H1 (cell line): ENCODE data around the gene HS3ST6. TPM values are rescaled to one million over a fixed set of nuclear protein-coding genes. Genes with fewer than 3 reads are reported as not detected.
A peak's percentile ranks its signal among the peaks of the same experiment; 100 is the strongest.

Experiments
- CTCF ChIA-PET: fragments of 300-600 bp; sonication (Branson Sonifier 250); formaldehyde crosslinking; loops from one replicate; lab custom pipeline; 2021; ENCODE audit not compliant: partially characterized antibody; lab: Charles Lee
- POLR2A ChIA-PET: fragments of 300-600 bp; sonication (Branson Sonifier 250); formaldehyde crosslinking; loops from one replicate; lab custom pipeline; 2021; ENCODE audit warnings: inconsistent platforms; ENCODE audit not compliant: partially characterized antibody; lab: Charles Lee
- DNase-seq, 2 experiments: peaks; one replicate each; pipeline versions ENCODE4 v3.0.0 to v3.0.0-alpha.2; 2010 to 2022; ENCODE audit warnings: low spot score in 2 of 2, low read depth in 1 of 2, mixed read lengths in 1 of 2
- FAIRE-seq: peaks from 2 replicates; lab custom pipeline; 2011; peaks lifted over from hg19 to GRCh38; lab: Jason Lieb, UNC
- H2AFZ ChIP-seq: 2 replicates; pipeline ENCODE4 v1.8.1; 2012; ENCODE audit warnings: low read length, inconsistent platforms
- H2AK5ac ChIP-seq: 2 replicates; pipeline ENCODE4 v1.6.1; 2013; ENCODE audit warnings: low read depth, low read length
- H2BK120ac ChIP-seq: replicated peaks from 2 replicates; pipeline ENCODE3; 2013; ENCODE audit warnings: low read depth, low read length, inconsistent platforms
- H2BK12ac ChIP-seq: 2 replicates; pipeline ENCODE4 v1.6.1; 2013; ENCODE audit warnings: low read depth, low read length
- H2BK15ac ChIP-seq: 2 replicates; pipeline ENCODE4 v1.6.1; 2013; ENCODE audit warnings: low read length
- H2BK20ac ChIP-seq: 2 replicates; pipeline ENCODE4 v1.6.1; 2013; ENCODE audit warnings: low read length
- H2BK5ac ChIP-seq: 2 replicates; pipeline ENCODE4 v1.6.1; 2013; ENCODE audit warnings: low read depth, low read length
- H3K14ac ChIP-seq: 2 replicates; pipeline ENCODE4 v1.6.1; 2013; ENCODE audit warnings: inconsistent platforms; ENCODE audit not compliant: insufficient read length
- H3K18ac ChIP-seq: 2 replicates; pipeline ENCODE4 v1.6.1; 2013; ENCODE audit warnings: low read length; ENCODE audit errors: extremely low read depth
- H3K23ac ChIP-seq: 2 replicates; pipeline ENCODE4 v1.6.1; 2013; ENCODE audit warnings: inconsistent platforms; ENCODE audit not compliant: insufficient read length
- H3K23me2 ChIP-seq: 2 replicates; pipeline ENCODE4 v1.6.1; 2013; ENCODE audit warnings: low read depth, low read length
- H3K27ac ChIP-seq: 2 replicates; pipeline ENCODE4 v1.6.1; 2011; ENCODE audit warnings: low read depth, low read length, inconsistent platforms
- H3K27me3 ChIP-seq, 4 experiments: replicated peaks in 1 of 4; 1 replicate in 1 of 4; 2 replicates in 3 of 4; pipeline versions ENCODE4 v1.6.1 to v1.8.1; 2011 to 2013; ENCODE audit warnings: low read length in 3 of 4, mild to moderate bottlenecking in 3 of 4, inconsistent platforms in 2 of 4, mixed read lengths in 2 of 4, moderate library complexity in 1 of 4; ENCODE audit not compliant: control insufficient read depth in 3 of 4, insufficient read depth in 3 of 4; ENCODE audit errors: extremely low read depth in 1 of 4
- H3K36me3 ChIP-seq, 4 experiments: 2 replicates each; pipeline versions ENCODE4 v1.6.1 to v1.8.1; 2011 to 2013; ENCODE audit warnings: mild to moderate bottlenecking in 4 of 4, low read length in 3 of 4, moderate library complexity in 2 of 4, control low read depth in 1 of 4, inconsistent platforms in 1 of 4; ENCODE audit not compliant: insufficient read depth in 4 of 4, control insufficient read depth in 2 of 4
- H3K4ac ChIP-seq: replicated peaks from 2 replicates; pipeline ENCODE3; 2013; ENCODE audit warnings: low read length, low read depth, mixed read lengths, inconsistent platforms; ENCODE audit not compliant: insufficient read length
- H3K4me1 ChIP-seq, 4 experiments: replicated peaks in 1 of 4; 1 replicate in 1 of 4; 2 replicates in 3 of 4; pipeline versions ENCODE4 v1.6.1 to v1.8.1; 2011 to 2013; ENCODE audit warnings: low read length in 3 of 4, inconsistent platforms in 2 of 4, mixed read lengths in 1 of 4; ENCODE audit not compliant: insufficient read depth in 4 of 4, control insufficient read depth in 3 of 4
- H3K4me2 ChIP-seq, 2 experiments: 2 replicates each; pipeline versions ENCODE4 v1.6.1 to v1.8.1; 2011 to 2013; ENCODE audit warnings: low read depth in 2 of 2, low read length in 2 of 2, control low read depth in 1 of 2, inconsistent platforms in 1 of 2, mild to moderate bottlenecking in 1 of 2; ENCODE audit not compliant: insufficient read depth in 1 of 2
- H3K4me3 ChIP-seq, 4 experiments: fragments of 200-600, 300-600 bp in 1 of 4; sonication (generic), shearing (Covaris generic), sonication (Bioruptor Twin) in 1 of 4; 2 replicates each; pipeline versions ENCODE4 v1.5.1 to v1.8.1; 2011 to 2016; ENCODE audit warnings: low read length in 4 of 4, low read depth in 3 of 4, control low read depth in 2 of 4, inconsistent platforms in 2 of 4, mild to moderate bottlenecking in 2 of 4, mixed read lengths in 1 of 4, moderate library complexity in 1 of 4; ENCODE audit not compliant: insufficient read depth in 2 of 4; ENCODE audit errors: extremely low read depth in 1 of 4
- H3K56ac ChIP-seq: replicated peaks from 2 replicates; pipeline ENCODE3; 2013; ENCODE audit warnings: low read depth, mild to moderate bottlenecking, mixed read lengths, low read length, inconsistent platforms; ENCODE audit not compliant: insufficient read length
- H3K79me1 ChIP-seq: 2 replicates; pipeline ENCODE4 v1.6.1; 2013; ENCODE audit warnings: low read depth, low read length, control low read depth
- H3K79me2 ChIP-seq, 2 experiments: 2 replicates each; pipeline versions ENCODE4 v1.6.1 to v1.8.1; 2012 to 2013; ENCODE audit warnings: low read length in 2 of 2, mild to moderate bottlenecking in 2 of 2, inconsistent platforms in 1 of 2; ENCODE audit not compliant: insufficient read depth in 2 of 2, control insufficient read depth in 1 of 2
- H3K9ac ChIP-seq, 4 experiments: replicated peaks in 1 of 4; 1 replicate in 1 of 4; 2 replicates in 3 of 4; pipeline versions ENCODE4 v1.6.1 to v1.8.1; 2011 to 2013; ENCODE audit warnings: low read depth in 3 of 4, low read length in 3 of 4, control low read depth in 2 of 4, mild to moderate bottlenecking in 2 of 4, moderate library complexity in 2 of 4, inconsistent platforms in 1 of 4; ENCODE audit errors: extremely low read depth in 1 of 4
- H3K9me3 ChIP-seq, 2 experiments: 2 replicates each; pipeline versions ENCODE4 v1.6.1 to v1.8.1; 2012 to 2013; ENCODE audit warnings: mild to moderate bottlenecking in 2 of 2, moderate library complexity in 2 of 2, control low read depth in 1 of 2, inconsistent platforms in 1 of 2, low read depth in 1 of 2, low read length in 1 of 2, mixed read lengths in 1 of 2; ENCODE audit not compliant: insufficient read depth in 2 of 2
- H4K20me1 ChIP-seq, 2 experiments: replicated peaks in 1 of 2; 2 replicates each; pipeline versions ENCODE3 to v1.8.1; 2011 to 2013; ENCODE audit warnings: inconsistent platforms in 2 of 2, low read length in 2 of 2, mild to moderate bottlenecking in 1 of 2; ENCODE audit not compliant: insufficient read depth in 2 of 2, control insufficient read depth in 1 of 2
- H4K5ac ChIP-seq: 2 replicates; pipeline ENCODE4 v1.6.1; 2013; ENCODE audit warnings: low read length, low read depth, mixed read lengths, inconsistent platforms; ENCODE audit not compliant: insufficient read length
- H4K8ac ChIP-seq: 2 replicates; pipeline ENCODE4 v1.8.0; 2013; ENCODE audit warnings: mild to moderate bottlenecking, moderate library complexity, low read length, inconsistent platforms; ENCODE audit not compliant: insufficient read depth; ENCODE audit errors: extremely low read depth
- H4K91ac ChIP-seq: replicated peaks from 2 replicates; pipeline ENCODE3; 2013; ENCODE audit warnings: low read length, mixed read lengths, inconsistent platforms; ENCODE audit not compliant: insufficient read length
- CHD2 ChIP-seq: IDR thresholded peaks from 2 replicates; pipeline ENCODE4 v1.6.1; 2012; ENCODE audit warnings: low read length, improper control_type of control experiment
- CTBP2 ChIP-seq: IDR thresholded peaks from 2 replicates; pipeline ENCODE4 v1.7.0; 2011; ENCODE audit warnings: borderline replicate concordance, mild to moderate bottlenecking, moderate library complexity, mixed read lengths, low read length; ENCODE audit not compliant: insufficient read depth, insufficient read length
- KDM1A ChIP-seq: fragments of 200-600, 300-600 bp; sonication (generic); IDR thresholded peaks from 2 replicates; pipeline ENCODE4 v1.7.1; 2016; ENCODE audit warnings: mild to moderate bottlenecking, low read length, borderline replicate concordance
- KDM5A ChIP-seq: fragments of 200-600 bp; IDR thresholded peaks from 2 replicates; pipeline ENCODE4 v1.7.1; 2012; ENCODE audit warnings: mild to moderate bottlenecking, low read length, inconsistent platforms, mixed read lengths
- MAFK ChIP-seq: IDR thresholded peaks from 2 replicates; pipeline ENCODE4 v1.6.1; 2012; ENCODE audit warnings: low read depth, mild to moderate bottlenecking, improper control_type of control experiment, low read length
- POLR2A ChIP-seq, 2 experiments: IDR thresholded peaks; 1 replicate in 1 of 2; 2 replicates in 1 of 2; pipeline ENCODE4 v1.6.1; 2011; ENCODE audit warnings: low read depth in 2 of 2, low read length in 2 of 2, mild to moderate bottlenecking in 2 of 2; ENCODE audit errors: control extremely low read depth in 1 of 2
- RFX5 ChIP-seq: IDR thresholded peaks from 2 replicates; pipeline ENCODE4 v1.6.1; 2011; ENCODE audit warnings: low read depth, low read length, improper control_type of control experiment, borderline replicate concordance
- RNF2 ChIP-seq: fragments of 200-900, 300-1000 bp; sonication (generic); IDR thresholded peaks from 2 replicates; pipeline ENCODE4 v1.7.1; 2016; ENCODE audit warnings: borderline replicate concordance, low read depth, mild to moderate bottlenecking, antibody characterized with exemption, low read length; ENCODE audit not compliant: poor library complexity, severe bottlenecking; ENCODE audit errors: missing control alignments
- RXRA ChIP-seq: IDR thresholded peaks from 2 replicates; pipeline ENCODE4 v1.6.1; 2011; ENCODE audit warnings: low read depth, mild to moderate bottlenecking, low read length, moderate library complexity; ENCODE audit not compliant: insufficient read depth
- SAP30 ChIP-seq: fragments of 300-600 bp; sonication (generic); IDR thresholded peaks from 2 replicates; pipeline ENCODE4 v1.7.1; 2012; ENCODE audit warnings: low read length, moderate library complexity, mild to moderate bottlenecking, inconsistent platforms; ENCODE audit not compliant: insufficient read depth, insufficient replicate concordance
- TCF12 ChIP-seq: IDR thresholded peaks from 2 replicates; pipeline ENCODE4 v1.6.1; 2011; ENCODE audit warnings: low read depth, mild to moderate bottlenecking, low read length
- WGBS, 2 experiments: shearing (Covaris generic) in 1 of 2; methylation state at CpG; one replicate each; pipeline versions ENCODE4 v1.1.6 to v1.1.7; 2013 to 2015; ENCODE audit warnings: low lambda C conversion rate in 2 of 2, mixed read lengths in 2 of 2, inconsistent platforms in 1 of 2, low coverage in 1 of 2, missing lambda C conversion rate in 1 of 2; ENCODE audit not compliant: insufficient replicate concordance in 2 of 2, insufficient coverage in 1 of 2, insufficient read length in 1 of 2; ENCODE audit errors: extremely low coverage in 1 of 2, missing lambda C conversion rate in 1 of 2; 5-methylcytosine and 5-hydroxymethylcytosine counted together
- polyA plus RNA-seq, 7 experiments: library from polyadenylated mRNA; depleted of rRNA in 3 of 7; stranded (reverse) in 5 of 7; unstranded in 2 of 7; fragments of >200 nt in 5 of 7; fragments of 200-250 nt in 2 of 7; gene quantifications; 1 replicate in 5 of 7; 2 replicates in 1 of 7; 4 replicates in 1 of 7; pipeline versions ENCODE4 v1.2.1 to v1.2.3, GENCODE V29; 2011 to 2013; ENCODE audit warnings: missing spikeins in 2 of 7, mixed read lengths in 2 of 7
- total RNA-seq: library from RNA; stranded (reverse); fragmentation: NEBNext Ultra II Directional; extraction: Animal tissue kit (Norgen Biotek cat#: 25700); gene quantifications from 2 replicates; pipeline ENCODE4 v1.2.1, GENCODE V29; 2021

HS3ST6 gene
- total and polyA plus RNA-seq, 2 of the 8 experiments (the other 6 are each of a cell fraction or from before 2014, with no cell fraction given) = 0.36 to 0.39 TPM

- Histone ChIP-seq H2BK20ac (no peak overlapping the region), H2BK5ac (no peak overlapping the region), H3K18ac (no peak overlapping the region), H3K4me2 (peak overlapping the region in 1 of 2 experiments; percentile 66; a peak in 1 of 4 replicates), H3K27me3 (peaks cover 0 to 17% (median 9%) of the 10 kb centered on the region in 4 experiments; a peak in 5 of 7 replicates), H3K14ac (no peak overlapping the region), H3K9ac (no peak overlapping the region), H3K23me2 (no peaks in the 10 kb centered on the region), H3K23ac (no peak overlapping the region), H3K56ac (no peak overlapping the region), H3K4ac (no peak overlapping the region), H3K4me1 (peaks cover 0 to 10% (median 4%) of the 10 kb centered on the region in 4 experiments; a peak in 5 of 7 replicates), H4K20me1 (no peaks in the 10 kb centered on the region), H2BK15ac (0 out of 2 replicates have a peak overlapping the region, but pooled peaks have one; percentile 12), H3K4me3 (peak overlapping the region in 1 of 4 experiments; percentile 55; a peak in 1 of 8 replicates), H3K9me3 (no peaks in the 10 kb centered on the region), H3K79me2 (no peaks in the 10 kb centered on the region), H4K5ac (no peak overlapping the region), H3K27ac (no peak overlapping the region), H4K91ac (no peak overlapping the region), H4K8ac (peak overlapping the region; percentile 77; the same call in 1 of the 2 replicates), H2BK120ac (no peak overlapping the region), H3K36me3 (no peaks in the 10 kb centered on the region), H2AK5ac (no peak overlapping the region), H3K79me1 (no peaks in the 10 kb centered on the region), H2BK12ac (peak overlapping the region; percentile 27; the same call in 1 of the 2 replicates), H2AFZ (no peak overlapping the region)
- FAIRE-seq = no peak
- DNase-seq = no peak
- CTCF ChIA-PET = interaction anchor here (0.8 to 8.0 kb wide), 10 partner anchors 11 to 106 kb away, joined by 3 to 75 read pairs (median 7); partner anchors contain the start of genes RNF151, RPS2 and TBL3
- 100% methylated on average over 2 of the region's 10 CpGs; no CpG with 5 or more reads in 1 of the 2 experiments for WGBS, 2 experiments
- POLR2A ChIA-PET = no interaction called here
- TF ChIP-seq SAP30 = no peak
- no peak for TF ChIP-seq MAFK
- TF ChIP-seq RNF2 = no peak
- no peak for TF ChIP-seq POLR2A (IDR thresholded peaks at IDR 0.05; ENCODE audit: control extremely low read depth in 1 of 2, low read depth in 2 of 2, low read length in 2 of 2)
- no peak for TF ChIP-seq RXRA
- no peak for TF ChIP-seq KDM5A
- TF ChIP-seq CTBP2 = no peak
- no peak for TF ChIP-seq TCF12
- TF ChIP-seq KDM1A = no peak
- TF ChIP-seq RFX5 = no peak
- no peak for TF ChIP-seq CHD2
These were observed 12.1 kb upstream of the HS3ST6 start for GRCh38 chr16:1930338-1930720.
